Inferior parietal cortex (tissue), 1 donor: Measurements from ENCODE around the gene PCDHA9.
"Not testable (repeated sequence)": the region's sequence is repeated elsewhere in the genome, so short reads cannot be mapped to it uniquely, and the experiment has no call there.

Source experiments
- DNase-seq: peaks from one replicate; pipeline ENCODE4 v3.0.0-alpha.2; 2016; ENCODE audit errors: extremely low spot score

PCDHA9 gene

GRCh38 chr5:140834439-140835008, 13.7 kb upstream of the PCDHA9 start:
- not testable (repeated sequence) for DNase-seq

DNA sequence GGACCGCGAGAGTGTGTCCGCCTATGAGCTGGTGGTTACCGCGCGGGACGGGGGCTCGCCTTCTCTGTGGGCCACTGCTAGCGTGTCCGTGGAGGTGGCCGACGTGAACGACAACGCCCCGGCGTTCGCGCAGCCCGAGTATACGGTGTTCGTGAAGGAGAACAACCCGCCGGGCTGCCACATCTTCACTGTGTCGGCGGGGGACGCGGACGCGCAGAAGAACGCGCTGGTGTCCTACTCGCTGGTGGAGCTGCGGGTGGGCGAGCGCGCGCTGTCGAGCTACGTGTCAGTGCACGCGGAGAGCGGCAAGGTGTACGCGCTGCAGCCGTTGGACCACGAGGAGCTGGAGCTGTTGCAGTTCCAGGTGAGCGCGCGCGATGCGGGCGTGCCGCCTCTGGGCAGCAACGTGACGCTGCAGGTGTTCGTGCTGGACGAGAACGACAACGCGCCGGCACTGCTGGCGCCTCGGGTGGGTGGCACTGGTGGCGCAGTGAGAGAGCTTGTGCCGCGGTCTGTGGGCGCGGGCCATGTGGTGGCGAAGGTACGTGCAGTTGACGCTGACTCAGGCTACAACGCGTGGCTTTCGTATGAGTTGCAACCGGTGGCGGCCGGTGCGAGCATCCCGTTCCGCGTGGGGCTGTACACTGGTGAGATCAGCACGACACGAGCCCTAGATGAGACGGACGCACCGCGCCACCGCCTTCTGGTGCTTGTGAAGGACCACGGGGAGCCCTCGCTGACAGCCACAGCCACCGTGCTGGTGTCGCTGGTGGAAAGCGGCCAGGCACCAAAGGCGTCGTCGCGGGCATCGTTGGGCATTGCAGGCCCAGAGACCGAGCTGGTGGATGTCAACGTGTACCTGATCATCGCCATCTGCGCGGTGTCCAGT, 12.3 kb upstream of the PCDHA9 start:
- no peak for DNase-seq

GRCh38 chr5:140840978-140841962, 6.9 kb upstream of the PCDHA9 start, which contains the start of gene PCDHA8:
Gene PCDHA8 (plus strand): TSS chr5:140841187. CDS start chr5:140841322, 135 bp downstream.
- DNase-seq: peak; percentile 64

- DNase-seq: no peak
Measured at GRCh38 chr5:140842798-140843733, 5.1 kb upstream of the PCDHA9 start.

- DNase-seq: not testable (repeated sequence)
Measured at GRCh38 chr5:140849831-140850634, 1.9 kb downstream of the PCDHA9 start.

- DNase-seq: peak; percentile 22
Measured at GRCh38 chr5:140855772-140856674, 7.8 kb downstream of the PCDHA9 start, which contains the start of gene PCDHA10. Gene PCDHA10 (plus strand): TSS chr5:140855897. CDS start chr5:140856049, 152 bp downstream.

GRCh38 chr5:140857177-140857986, 9.2 kb downstream of the PCDHA9 start:
- no peak for DNase-seq

- no peak for DNase-seq
Measured at GRCh38 chr5:140857987-140858240, 9.7 kb downstream of the PCDHA9 start.

GRCh38 chr5:140862441-140863295, 14.5 kb downstream of the PCDHA9 start:
- no peak for DNase-seq

DNA sequence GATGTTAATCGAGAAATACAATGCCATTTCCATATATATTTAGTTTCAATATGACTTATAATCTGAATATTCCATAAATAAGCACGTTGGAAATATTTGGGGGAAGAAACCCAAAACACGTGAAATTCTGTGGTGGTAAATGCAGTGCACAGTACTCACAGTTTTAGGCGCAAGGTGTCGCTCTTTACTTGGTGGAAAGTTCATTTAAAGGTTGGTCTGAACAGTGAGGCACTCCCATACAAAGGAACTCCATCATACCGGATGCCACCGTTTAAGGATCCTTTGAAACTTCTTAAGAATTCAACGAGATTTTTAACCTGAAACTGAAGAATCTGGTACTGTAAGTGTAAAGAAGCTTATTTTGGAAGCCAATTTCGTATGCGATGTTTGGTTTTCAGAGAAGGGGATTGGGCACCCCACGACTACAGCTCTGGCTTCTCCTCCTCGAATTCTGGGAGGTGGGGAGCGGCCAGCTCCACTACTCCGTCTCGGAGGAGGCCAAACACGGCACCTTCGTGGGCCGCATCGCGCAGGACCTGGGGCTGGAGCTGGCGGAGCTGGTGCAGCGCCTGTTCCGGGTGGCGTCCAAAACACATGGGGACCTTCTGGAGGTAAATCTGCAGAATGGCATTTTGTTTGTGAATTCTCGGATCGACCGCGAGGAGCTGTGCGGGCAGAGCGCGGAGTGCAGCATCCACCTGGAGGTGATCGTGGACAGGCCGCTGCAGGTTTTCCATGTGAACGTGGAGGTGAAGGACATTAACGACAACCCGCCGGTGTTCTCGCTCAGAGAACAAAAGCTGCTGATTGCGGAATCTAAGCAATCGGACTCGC, 20.8 kb downstream of the PCDHA9 start, which contains the start of gene PCDHA11:
PCDHA11 (plus strand) TSS at position 237 of the 834 bp plus-strand sequence; CDS start at position 384, 147 bp downstream.
- peak; percentile 62 for DNase-seq

GRCh38 chr5:140869555-140869886, 21.3 kb downstream of the PCDHA9 start:
- DNase-seq: peak; percentile 55

DNA sequence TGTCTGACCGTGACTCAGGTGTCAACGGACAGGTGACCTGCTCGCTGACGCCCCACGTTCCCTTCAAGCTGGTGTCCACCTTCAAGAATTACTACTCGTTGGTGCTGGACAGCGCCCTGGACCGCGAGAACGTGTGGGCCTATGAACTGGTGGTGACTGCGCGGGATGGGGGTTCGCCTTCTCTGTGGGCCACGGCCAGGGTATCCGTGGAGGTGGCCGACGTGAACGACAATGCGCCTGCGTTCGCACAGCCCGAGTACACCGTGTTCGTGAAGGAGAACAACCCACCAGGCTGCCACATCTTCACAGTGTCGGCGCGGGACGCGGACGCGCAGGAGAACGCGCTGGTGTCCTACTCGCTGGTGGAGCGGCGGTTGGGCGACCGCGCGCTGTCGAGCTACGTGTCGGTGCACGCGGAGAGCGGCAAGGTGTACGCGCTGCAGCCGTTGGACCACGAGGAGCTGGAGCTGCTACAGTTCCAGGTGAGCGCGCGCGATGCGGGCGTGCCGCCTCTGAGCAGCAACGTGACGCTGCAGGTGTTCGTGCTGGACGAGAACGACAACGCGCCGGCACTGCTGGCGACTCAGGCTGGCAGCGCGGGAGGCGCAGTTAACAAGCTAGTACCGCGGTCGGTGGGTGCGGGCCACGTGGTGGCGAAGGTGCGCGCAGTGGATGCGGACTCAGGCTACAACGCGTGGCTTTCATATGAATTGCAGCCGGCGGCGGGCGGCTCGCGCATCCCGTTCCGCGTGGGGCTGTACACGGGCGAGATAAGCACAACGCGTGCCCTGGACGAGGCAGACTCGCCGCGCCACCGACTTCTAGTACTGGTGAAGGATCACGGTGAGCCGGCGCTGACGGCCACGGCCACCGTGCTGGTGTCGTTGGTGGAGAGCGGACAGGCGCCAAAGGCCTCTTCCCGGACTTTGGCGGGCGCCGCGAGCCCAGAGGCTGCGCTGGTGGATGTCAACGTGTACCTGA, 22.3 kb downstream of the PCDHA9 start:
- no peak for DNase-seq

GRCh38 chr5:140875085-140876065, 27.2 kb downstream of the PCDHA9 start, which contains the start of gene PCDHA12:
Gene PCDHA12 (plus strand): TSS chr5:140875308. CDS start chr5:140875473, 165 bp downstream.
- no peak for DNase-seq
